Activated CD4-positive, alpha-beta T cell treated with anti-CD3 and anti-CD28 coated beads, Interleukin-2, amount 10 ng/mL, durations not matched to agents 24 days and 14 days (primary cell): Measurements from ENCODE around the gene IDH1. TPM values are rescaled to one million over a fixed set of nuclear protein-coding genes. Genes with fewer than 3 reads are reported as not detected.
"Not testable (repeated sequence)": the region's sequence is repeated elsewhere in the genome, so short reads cannot be mapped to it uniquely, and the experiment has no call there.

Source experiments
- DNase-seq: peaks from one replicate; pipeline ENCODE4 v3.0.0; 2022
- H3K27ac Mint-ChIP-seq: one replicate; pipeline ENCODE4 v1.8.0; 2022; ENCODE audit warnings: mild to moderate bottlenecking, mixed read lengths
- H3K27me3 Mint-ChIP-seq: one replicate; pipeline ENCODE4 v1.8.0; 2022; ENCODE audit warnings: mixed read lengths
- H3K36me3 Mint-ChIP-seq: one replicate; pipeline ENCODE4 v1.8.0; 2022; ENCODE audit warnings: low read depth, mild to moderate bottlenecking, mixed read lengths
- H3K4me1 Mint-ChIP-seq: one replicate; pipeline ENCODE4 v1.8.0; 2021; ENCODE audit warnings: mixed read lengths
- H3K4me3 Mint-ChIP-seq: one replicate; pipeline ENCODE4 v1.8.0; 2022; ENCODE audit warnings: mild to moderate bottlenecking, moderate library complexity, mixed read lengths
- H3K9me3 Mint-ChIP-seq: one replicate; pipeline ENCODE4 v1.8.0; 2021; ENCODE audit warnings: mixed read lengths
- intact Hi-C: fragments of 100-400 bp; cut with micrococcal nuclease; formaldehyde crosslinking; loops from one replicate; pipeline ENCODE4 v1.15.1; 2023
- total RNA-seq: library from RNA; stranded (reverse); gene quantifications from 2 replicates; pipeline ENCODE4 v1.2.3, GENCODE V29; 2022

IDH1 gene
- total RNA-seq, 1 donor from 2014 or later: 26.0 TPM

DNA sequence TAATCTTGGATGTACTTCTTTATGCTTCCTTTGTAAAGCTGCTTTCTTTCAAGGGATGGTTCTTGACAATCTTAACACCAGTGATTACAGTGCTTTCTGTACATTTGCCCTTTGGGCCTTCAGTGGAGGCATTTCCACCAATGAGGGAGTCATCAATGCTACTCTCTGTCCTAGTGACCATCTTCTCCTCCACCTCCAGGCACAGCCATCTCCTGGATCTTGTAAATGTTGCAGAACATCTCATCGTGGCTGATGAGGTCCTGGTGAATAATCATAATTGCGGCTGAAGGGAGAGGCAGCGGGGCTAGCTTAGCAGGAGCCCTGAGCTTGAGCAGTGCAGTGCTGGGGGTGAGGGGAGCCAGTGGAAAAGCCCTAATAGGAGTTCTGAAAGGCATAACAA is 32.5 kb downstream of the IDH1 start:
- H3K4me1 Mint-ChIP-seq: no peaks in the 10 kb centered on the region
- no peaks in the 10 kb centered on the region for H3K9me3 Mint-ChIP-seq
- H3K4me3 Mint-ChIP-seq: no peak overlapping the region
- intact Hi-C loops: no loop called here
- no peaks in the 10 kb centered on the region for H3K27me3 Mint-ChIP-seq
- no peaks in the 10 kb centered on the region for H3K36me3 Mint-ChIP-seq
- DNase-seq: no peak
- H3K27ac Mint-ChIP-seq: no peak overlapping the region

DNA sequence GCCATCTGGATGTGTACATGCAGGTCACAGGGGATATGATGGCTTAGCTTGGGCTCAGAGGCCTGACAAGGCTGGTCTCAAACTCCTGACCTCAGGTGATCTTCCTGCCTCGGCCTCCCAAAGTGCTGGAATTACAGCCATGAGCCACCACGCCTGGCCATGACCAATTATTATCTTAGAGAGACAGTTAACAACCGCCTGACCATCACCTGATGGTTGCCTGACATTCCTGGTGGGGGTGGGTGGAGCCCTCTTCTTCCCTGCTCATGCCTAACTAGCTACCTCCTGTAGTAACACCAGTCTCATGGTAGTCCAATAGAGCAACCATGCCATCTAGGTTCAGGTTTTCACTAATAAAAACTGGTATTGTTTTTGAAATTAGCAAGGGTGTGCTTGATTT is 33.0 kb downstream of the IDH1 start:
- intact Hi-C loops, H3K27ac Mint-ChIP-seq, H3K9me3 Mint-ChIP-seq, H3K4me3 Mint-ChIP-seq, H3K36me3 Mint-ChIP-seq, DNase-seq, H3K27me3 Mint-ChIP-seq, H3K4me1 Mint-ChIP-seq: not testable (repeated sequence)

DNA sequence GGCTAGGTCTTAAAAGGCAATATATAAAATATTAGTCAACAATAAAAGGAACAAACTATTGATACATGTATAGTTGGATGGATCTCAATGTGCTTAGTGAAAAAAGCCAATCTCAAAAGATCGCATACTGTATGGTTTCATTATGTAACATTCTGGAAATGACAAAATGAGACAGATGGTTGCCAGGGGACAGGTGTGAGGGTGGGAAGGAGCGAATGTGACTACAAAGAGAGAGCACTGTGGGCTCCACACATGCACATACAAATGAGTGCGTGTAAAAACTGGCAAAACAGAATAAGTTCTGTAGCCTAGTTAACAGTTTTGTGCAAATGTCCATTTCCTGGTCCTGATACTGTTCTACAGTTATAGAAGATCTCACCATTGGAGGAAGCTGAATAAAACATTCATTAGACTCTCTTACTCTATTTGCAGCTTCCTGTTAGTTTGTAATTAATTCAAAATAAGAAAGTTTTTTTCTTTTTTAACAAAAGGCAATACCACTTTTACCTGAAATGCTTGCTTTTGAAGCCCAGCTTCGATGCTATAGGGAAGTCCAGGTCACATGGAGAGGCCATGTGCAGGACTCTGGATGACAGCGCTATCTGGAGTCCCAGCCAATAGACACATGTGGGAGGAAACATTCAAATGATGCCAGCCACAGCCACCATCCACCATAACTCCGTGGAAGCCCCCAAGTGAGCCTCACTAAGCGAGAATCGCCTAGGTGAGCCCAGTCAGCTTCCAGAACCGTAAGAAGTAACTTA is 44.0 kb downstream of the IDH1 start:
- no peaks in the 10 kb centered on the region for H3K4me1 Mint-ChIP-seq
- peaks cover 1% of the 10 kb centered on the region for H3K27me3 Mint-ChIP-seq
- intact Hi-C loops: no loop called here
- H3K4me3 Mint-ChIP-seq: no peak overlapping the region
- no peaks in the 10 kb centered on the region for H3K36me3 Mint-ChIP-seq
- H3K27ac Mint-ChIP-seq: no peak overlapping the region
- no peak for DNase-seq
- H3K9me3 Mint-ChIP-seq: no peaks in the 10 kb centered on the region

DNA sequence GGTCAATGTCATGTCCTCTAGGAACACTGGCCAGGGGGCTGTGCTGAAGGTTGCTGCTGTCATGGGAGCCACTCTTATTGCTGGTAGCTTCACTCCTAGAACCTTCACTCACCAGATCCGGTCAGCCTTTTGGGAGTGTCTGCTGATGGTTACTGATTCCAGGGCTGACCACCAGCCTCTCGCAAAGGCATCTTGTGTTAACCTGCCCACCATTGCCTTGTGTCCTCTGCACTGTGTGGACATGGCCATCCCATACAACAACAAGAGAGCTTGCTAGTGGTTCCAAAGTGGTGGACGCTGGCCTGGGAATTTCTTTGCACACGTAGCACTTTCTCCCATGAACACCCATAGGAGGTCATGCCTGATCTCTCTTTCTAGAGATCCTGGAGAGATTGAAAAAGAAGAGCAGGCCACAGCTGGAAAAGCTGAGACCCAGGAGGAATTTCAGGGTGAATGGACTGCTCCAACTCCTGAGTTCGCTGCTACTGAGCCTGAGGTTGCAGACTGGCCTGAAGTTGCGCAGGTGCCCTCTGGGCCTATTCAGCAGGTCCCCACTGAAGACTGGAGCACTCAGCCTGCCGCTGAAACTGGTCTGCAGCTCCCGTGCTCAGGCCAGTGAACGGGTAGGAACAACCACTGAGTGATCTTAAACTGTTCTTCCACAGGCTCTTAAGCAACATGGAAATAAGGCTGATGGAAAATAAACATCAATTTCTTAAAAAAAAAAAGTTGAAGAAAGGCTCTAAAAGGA is 46.4 kb downstream of the IDH1 start:
- intact Hi-C loops: no loop called here
- no peaks in the 10 kb centered on the region for H3K9me3 Mint-ChIP-seq
- DNase-seq: no peak
- no peaks in the 10 kb centered on the region for H3K27me3 Mint-ChIP-seq
- no peak overlapping the region for H3K27ac Mint-ChIP-seq
- no peaks in the 10 kb centered on the region for H3K36me3 Mint-ChIP-seq
- no peaks in the 10 kb centered on the region for H3K4me1 Mint-ChIP-seq
- no peak overlapping the region for H3K4me3 Mint-ChIP-seq

DNA sequence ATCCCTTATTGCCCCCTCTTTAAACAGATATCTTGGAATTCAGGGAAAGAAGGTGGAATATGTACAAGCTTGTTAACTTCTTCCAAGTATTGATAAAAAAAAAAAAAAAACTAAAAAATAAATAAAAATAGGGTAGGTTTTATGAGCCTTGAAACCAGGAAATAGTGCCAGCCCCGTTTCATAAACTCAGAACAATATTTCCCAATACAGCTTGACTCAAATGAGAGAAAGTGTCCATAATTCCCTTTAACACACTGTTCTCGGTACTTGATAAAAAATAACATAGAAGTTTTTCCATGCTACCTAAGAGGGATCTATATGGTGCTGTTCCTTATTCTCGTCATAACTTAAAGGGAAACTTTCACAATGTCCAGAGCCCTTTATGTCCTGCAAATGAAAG is 47.1 kb downstream of the IDH1 start:
- Mint-ChIP-seq H3K9me3 (no peaks in the 10 kb centered on the region), H3K4me1 (no peaks in the 10 kb centered on the region), H3K36me3 (no peaks in the 10 kb centered on the region), H3K27ac (no peak overlapping the region), H3K4me3 (no peak overlapping the region), H3K27me3 (no peaks in the 10 kb centered on the region)
- intact Hi-C loops: no loop called here
- DNase-seq: no peak

DNA sequence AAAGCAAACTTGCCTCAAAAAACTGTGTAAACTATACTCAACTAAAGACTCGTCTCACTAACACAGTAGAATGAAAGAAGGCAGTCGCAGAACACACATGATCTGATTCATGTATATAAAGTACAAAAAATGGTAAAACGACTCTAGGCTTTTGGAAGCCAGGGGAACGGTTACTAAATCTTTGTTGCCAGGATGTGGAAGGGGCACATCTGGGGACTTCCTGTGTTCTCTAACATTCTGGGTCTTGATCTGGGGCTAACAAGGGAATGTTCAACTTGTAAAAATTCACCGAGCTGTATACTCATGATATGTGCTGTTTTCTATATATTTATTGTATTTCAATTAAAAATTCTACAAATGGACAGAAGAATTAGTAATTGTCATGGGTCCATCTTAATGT is 50.7 kb downstream of the IDH1 start:
- Mint-ChIP-seq H3K27me3 (no peaks in the 10 kb centered on the region), H3K4me1 (no peaks in the 10 kb centered on the region), H3K27ac (no peak overlapping the region), H3K9me3 (no peaks in the 10 kb centered on the region), H3K4me3 (no peak overlapping the region), H3K36me3 (no peaks in the 10 kb centered on the region)
- no peak for DNase-seq
- intact Hi-C loops: no loop called here

DNA sequence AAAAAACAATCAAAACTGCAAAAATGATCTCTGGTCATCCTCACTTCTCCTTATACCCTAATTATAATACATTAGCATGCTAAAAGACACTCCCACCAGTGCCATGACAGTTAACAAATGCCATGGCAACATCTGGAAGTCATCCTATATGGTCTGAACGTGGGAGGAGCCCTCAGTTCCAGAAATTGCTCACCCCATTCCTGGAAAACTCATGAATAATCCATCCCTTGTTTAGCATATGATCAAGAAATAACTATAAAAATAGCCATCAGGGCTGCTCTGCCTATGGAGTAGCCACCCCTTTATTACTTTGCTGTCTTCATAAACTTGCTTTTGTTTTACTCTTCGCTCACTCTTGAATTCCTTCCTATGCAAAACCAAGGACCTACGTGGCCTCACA is 59.3 kb downstream of the IDH1 start:
- DNase-seq: no peak
- Mint-ChIP-seq H3K9me3 (no peaks in the 10 kb centered on the region), H3K36me3 (no peaks in the 10 kb centered on the region), H3K4me1 (no peaks in the 10 kb centered on the region), H3K4me3 (no peak overlapping the region), H3K27me3 (peaks cover 5% of the 10 kb centered on the region), H3K27ac (no peak overlapping the region)
- intact Hi-C loops: no loop called here

DNA sequence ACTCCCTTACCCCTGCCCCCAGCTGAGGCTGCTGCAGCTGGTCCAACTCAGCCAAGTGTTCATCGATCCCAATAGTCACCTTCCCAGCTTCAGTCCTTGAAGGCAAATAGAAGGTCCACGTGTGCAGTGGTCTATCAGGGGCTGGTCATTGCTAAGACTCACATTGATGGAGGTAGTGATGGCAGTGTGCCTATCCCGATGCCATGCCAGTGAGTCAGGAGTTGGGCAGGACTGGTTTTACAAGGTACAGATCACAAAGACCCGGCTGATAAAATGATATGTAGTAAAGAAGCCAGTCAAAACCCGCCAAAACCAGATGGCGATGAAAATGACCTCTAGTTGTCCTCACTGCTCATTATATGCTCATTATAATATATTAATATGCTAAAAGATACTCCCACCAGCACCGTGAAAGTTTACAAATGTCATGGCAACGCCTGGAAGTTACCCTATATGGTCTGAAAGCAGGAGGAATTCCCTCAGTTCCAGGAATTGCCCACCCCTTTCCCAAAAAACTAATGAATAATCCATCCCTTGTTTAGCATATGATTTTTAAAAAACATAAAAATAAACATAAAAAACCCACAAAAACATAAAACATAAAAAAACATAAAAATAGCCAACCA is 62.1 kb downstream of the IDH1 start:
- H3K9me3 Mint-ChIP-seq: no peaks in the 10 kb centered on the region
- H3K4me3 Mint-ChIP-seq: no peak overlapping the region
- no peaks in the 10 kb centered on the region for H3K4me1 Mint-ChIP-seq
- H3K27me3 Mint-ChIP-seq: peaks cover 7% of the 10 kb centered on the region
- H3K27ac Mint-ChIP-seq: no peak overlapping the region
- H3K36me3 Mint-ChIP-seq: no peaks in the 10 kb centered on the region
- DNase-seq: no peak
- intact Hi-C loops: no loop called here

DNA sequence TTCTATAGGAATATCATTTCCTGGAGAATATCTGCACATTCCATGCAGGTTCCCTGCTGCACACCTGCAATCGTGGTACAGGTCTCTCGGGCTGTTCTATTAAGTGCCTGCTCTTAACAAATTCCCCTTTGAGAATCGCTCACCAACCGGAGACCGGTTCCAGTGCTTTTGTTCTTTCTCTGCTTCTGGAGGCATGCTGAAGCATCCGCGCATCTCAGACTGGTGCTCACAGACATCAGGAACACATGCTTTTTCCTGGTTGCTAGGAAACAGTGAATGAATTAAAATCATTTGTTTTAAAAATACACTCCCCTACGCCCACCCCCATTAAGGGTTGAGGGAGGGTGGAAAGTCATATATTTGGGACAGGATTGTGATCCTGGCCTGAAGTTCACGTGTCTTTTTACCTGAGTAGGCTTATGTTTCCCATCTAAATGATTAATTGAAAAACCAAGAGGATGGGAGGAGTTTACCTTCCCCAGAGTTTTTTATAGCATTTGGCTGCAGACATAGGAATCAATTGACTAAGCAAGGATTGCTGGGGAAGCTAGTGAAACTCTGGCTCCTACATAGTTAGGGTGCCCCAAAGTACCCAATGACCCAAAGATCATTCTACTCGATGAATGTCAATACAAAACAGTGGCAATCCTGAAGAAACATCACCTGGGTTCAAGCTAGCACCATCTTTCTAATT is 64.9 kb downstream of the IDH1 start, which contains the start of gene C2orf80:
C2orf80 (minus strand) TSS at position 221 of the 694 bp plus-strand sequence. CDS start 3,044 bp downstream, outside the sequence.
- no peaks in the 10 kb centered on the region for H3K36me3 Mint-ChIP-seq
- H3K27me3 Mint-ChIP-seq: peaks cover 12% of the 10 kb centered on the region
- no peaks in the 10 kb centered on the region for H3K4me1 Mint-ChIP-seq
- no peaks in the 10 kb centered on the region for H3K9me3 Mint-ChIP-seq
- intact Hi-C loops: no loop called here
- no peak for DNase-seq
- H3K4me3 Mint-ChIP-seq: no peak within 1 kb of the TSS
- H3K27ac Mint-ChIP-seq: no peak within 1 kb of the TSS

DNA sequence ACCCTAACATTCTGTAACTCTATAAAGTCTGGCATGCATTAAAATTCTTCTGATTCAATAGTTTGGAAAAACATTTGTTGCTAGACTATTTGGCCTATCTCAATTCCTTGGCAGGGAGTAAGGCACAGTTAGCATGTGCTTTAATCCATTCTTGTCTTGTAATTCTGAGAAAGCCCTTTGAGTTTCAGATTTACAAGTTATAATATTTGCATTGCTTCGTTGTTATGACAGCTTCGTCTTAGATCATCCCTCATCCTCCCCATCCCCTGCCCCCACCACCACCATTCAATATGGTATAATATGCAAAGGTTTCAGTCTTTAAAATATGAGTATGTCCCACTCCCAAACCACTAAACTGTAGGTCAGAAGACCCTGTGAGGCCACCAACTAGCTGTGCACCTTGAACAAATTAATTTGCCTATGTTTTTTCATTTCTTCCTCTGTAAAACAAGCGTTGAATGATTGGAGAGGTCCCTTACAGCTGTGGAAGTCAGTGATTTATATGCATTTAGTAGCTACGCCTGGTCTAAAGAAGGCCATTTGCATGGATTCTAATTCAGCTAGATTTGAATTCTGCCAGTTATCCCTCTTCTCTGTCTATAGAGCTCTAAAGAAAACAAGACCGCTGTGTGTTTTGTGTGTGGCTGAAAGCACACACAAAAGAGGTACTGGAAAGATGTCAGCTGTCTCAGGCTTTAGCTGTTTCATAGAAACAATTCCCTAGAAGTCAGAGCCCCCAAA is 65.6 kb downstream of the IDH1 start:
- intact Hi-C loops: no loop called here
- Mint-ChIP-seq H3K27me3 (peaks cover 17% of the 10 kb centered on the region), H3K27ac (no peak overlapping the region)

DNA sequence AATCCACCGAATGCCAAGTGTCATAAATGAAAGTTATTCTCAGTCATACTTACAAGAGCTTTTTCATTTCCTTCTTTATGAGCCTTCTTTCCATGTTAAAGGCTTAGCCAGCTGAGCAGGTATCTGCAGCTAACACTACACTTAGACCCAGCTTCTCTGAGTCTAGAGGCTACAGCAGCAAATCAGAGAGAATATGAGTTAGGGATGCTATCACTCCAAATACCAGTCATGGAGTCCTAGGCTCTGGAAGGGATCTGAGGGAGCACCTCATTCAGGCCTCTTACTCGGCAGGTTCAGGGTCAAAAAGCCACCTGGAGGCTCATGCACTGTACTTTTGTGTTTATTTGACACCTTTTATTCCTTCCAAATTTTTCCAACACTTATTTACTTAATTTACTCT is 68.0 kb downstream of the IDH1 start:
- peaks cover 34% of the 10 kb centered on the region for H3K27me3 Mint-ChIP-seq
- intact Hi-C loops: no loop called here
- no peak for DNase-seq
- peaks cover 2% of the 10 kb centered on the region for H3K4me1 Mint-ChIP-seq
- H3K9me3 Mint-ChIP-seq: no peaks in the 10 kb centered on the region
- H3K4me3 Mint-ChIP-seq: no peak overlapping the region
- H3K36me3 Mint-ChIP-seq: no peaks in the 10 kb centered on the region
- H3K27ac Mint-ChIP-seq: no peak overlapping the region

More for the DNA sequence above, 65.6 kb downstream of the IDH1 start:
- DNase-seq: no peak
- Mint-ChIP-seq H3K4me3 (no peak overlapping the region), H3K4me1 (no peaks in the 10 kb centered on the region), H3K36me3 (no peaks in the 10 kb centered on the region), H3K9me3 (no peaks in the 10 kb centered on the region)

DNA sequence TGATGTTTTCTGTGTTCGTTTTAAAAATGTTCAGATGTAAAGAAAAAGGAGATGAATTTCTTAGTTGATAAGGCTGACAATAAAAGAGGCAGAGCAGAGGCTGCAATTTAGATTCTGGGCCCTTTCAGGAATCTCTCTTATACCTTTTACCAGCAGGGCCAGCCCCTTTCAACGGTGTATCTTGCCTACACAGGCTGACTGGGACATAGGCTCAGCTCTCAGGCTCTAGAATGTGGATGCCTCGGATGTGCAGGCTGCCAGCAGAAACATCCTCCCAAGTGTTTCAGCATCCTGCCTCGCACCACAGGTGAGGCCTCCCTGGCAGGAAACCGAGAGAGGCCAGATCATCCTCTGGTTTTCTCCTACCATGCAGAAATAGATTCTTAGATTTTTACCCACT is 68.4 kb downstream of the IDH1 start:
- no peaks in the 10 kb centered on the region for H3K36me3 Mint-ChIP-seq
- DNase-seq: no peak
- peaks cover 2% of the 10 kb centered on the region for H3K4me1 Mint-ChIP-seq
- intact Hi-C loops: no loop called here
- no peak overlapping the region for H3K27ac Mint-ChIP-seq
- H3K4me3 Mint-ChIP-seq: no peak overlapping the region
- peaks cover 36% of the 10 kb centered on the region for H3K27me3 Mint-ChIP-seq
- H3K9me3 Mint-ChIP-seq: no peaks in the 10 kb centered on the region
